GM12865 (cell line): ENCODE results near the gene POP4.
A peak's percentile ranks its signal among the peaks of the same experiment; 100 is the strongest.
"Not testable (repeated sequence)": the region's sequence is repeated elsewhere in the genome, so short reads cannot be mapped to it uniquely, and the experiment has no call there.

Source experiments
- DNase-seq: peaks from one replicate; pipeline ENCODE4 v3.0.0; 2010; ENCODE audit warnings: low read depth
- H3K4me3 ChIP-seq: 2 replicates; pipeline ENCODE4 v1.5.1; 2011; ENCODE audit warnings: mild to moderate bottlenecking, low read depth, low read length, control low read depth
- CTCF ChIP-seq: IDR thresholded peaks from 2 replicates; pipeline ENCODE4 v1.5.1; 2011; ENCODE audit warnings: low read length, control low read depth, low read depth, inconsistent platforms; ENCODE audit not compliant: insufficient read depth; ENCODE audit errors: missing control alignments

POP4 gene

GRCh38 chr19:29605653-29606419 is at the start of gene POP4:
POP4 (plus strand) TSS chr19:29606283; CDS start chr19:29606319, 36 bp downstream.
- H3K4me3 ChIP-seq = peak within 1 kb of the TSS; percentile 93
- peak; percentile 97 for DNase-seq
- TF ChIP-seq CTCF = no peak

DNA sequence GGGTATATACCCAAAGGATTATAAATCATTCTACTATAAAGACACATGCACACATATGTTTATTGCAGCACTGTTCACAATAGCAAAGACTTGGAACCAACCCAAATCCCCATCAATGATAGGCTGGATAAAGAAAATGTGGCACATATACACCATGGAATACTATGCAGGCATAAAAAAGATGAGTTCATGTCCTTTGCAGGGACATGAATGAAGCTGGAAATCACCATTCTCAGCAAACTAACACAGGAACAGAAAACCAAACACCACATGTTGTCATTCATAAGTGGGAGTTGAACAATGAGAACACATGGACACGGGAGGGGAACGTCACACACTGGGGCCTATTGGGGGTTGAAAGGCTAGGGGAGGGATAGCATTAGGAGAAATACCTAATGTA is 47.0 kb upstream of the POP4 start:
- DNase-seq, H3K4me3 ChIP-seq: not testable (repeated sequence)

DNA sequence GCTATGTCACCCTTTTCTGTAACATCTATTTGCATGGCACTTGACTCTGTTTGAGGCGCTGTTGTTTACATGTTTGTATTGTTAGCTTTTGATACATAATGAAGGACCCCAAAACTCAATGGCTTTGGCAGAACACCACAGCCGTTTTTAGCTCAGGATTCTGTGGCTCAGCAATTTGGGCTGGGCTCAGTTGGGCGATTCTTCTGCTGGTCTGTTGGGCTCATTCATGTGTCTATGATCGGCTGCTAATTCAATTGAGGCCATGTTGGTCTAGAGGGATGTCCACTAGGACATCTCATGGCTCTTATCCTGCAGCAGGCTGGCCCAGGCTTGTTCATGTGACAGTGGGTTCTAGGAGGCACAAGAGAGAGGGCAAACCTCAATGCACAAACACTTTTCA is 46.3 kb upstream of the POP4 start:
- no peak for TF ChIP-seq CTCF
- H3K4me3 ChIP-seq = no peak overlapping the region
- no peak for DNase-seq

DNA sequence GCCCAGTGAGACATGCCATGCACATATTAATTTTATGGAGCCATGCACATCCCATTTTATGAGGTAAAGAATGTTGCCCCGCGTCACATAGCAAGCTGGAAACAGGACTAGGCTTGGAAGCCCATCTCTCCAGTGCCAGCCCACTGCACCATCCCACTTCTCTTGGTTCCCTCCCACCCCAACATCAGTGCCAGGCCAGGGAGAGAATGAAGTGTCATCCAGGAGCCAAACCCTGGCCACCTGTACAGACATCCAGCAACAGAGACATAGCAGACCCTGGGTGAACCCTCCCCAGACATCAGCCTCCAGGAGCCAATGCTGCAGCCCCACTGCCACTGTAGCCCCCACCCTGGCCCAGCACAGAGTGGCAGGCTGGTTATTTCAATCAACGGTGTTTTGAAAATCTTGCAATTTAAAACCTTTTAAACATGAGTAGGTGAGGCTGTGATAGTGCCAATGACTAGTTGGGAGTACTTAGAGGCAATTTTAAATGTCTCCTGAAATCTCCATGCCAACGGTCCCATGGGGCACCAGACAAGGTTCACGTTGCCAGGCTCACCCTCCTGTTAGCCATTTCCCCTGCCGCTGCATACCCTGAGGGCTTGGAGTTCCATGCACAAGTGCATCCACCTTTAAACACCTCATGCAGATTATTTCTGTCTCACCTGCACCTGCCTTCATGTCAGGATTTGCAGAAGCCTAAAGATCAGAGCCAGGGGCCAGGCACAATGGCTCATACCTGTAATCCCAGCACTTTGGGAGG is 45.6 kb upstream of the POP4 start:
- H3K4me3 ChIP-seq = no peak overlapping the region
- no peak for TF ChIP-seq CTCF
- no peak for DNase-seq

DNA sequence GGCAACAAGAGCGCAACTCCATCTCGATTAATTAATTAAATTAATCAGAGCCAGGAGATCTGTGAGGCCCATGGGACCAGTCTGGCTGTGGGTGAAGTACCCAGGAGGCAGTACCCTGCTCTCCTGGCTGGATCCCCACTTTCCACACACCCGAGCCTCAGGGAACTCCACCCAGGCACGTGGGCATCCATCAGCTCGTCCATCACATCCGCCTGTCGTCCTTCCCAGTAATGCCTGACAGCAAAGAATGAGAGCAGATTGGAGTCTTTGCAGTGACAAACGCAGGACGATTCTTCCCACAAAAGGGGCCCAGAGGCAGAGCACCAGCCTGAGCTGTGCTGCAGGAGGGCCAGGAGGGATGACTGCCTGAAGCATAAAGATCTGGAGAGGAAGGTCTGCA is 44.5 kb upstream of the POP4 start:
- DNase-seq = no peak
- TF ChIP-seq CTCF = no peak
- no peak overlapping the region for H3K4me3 ChIP-seq

- DNase-seq = no peak
- no peak for TF ChIP-seq CTCF
- H3K4me3 ChIP-seq = no peak overlapping the region
These were observed 43.5 kb upstream of the POP4 start for GRCh38 chr19:29562299-29563297.
